Peyer's patch (tissue), 4 donors: ENCODE measurements around the gene RANBP1. TPM values are rescaled to one million over a fixed set of nuclear protein-coding genes. Genes with fewer than 3 reads are reported as not detected.

Experiments used
- DNase-seq, 3 donors: peaks; one replicate each; pipeline ENCODE4 v3.0.0-alpha.2; 2017 to 2019
- H3K27ac ChIP-seq, 4 donors: fragments of 200-600 bp; sonication (generic); one replicate each; pipeline ENCODE4 v1.5.1; 2016 to 2019
- H3K27me3 ChIP-seq, 2 donors: fragments of 200-600 bp; sonication (generic); one replicate each; pipeline ENCODE4 v1.5.1; 2019
- H3K36me3 ChIP-seq, 3 donors: fragments of 200-600 bp; sonication (generic); one replicate each; pipeline ENCODE4 v1.5.1; 2016 to 2019
- H3K4me1 ChIP-seq, 4 donors: fragments of 200-600 bp; sonication (generic); one replicate each; pipeline ENCODE4 v1.5.1; 2016 to 2019
- H3K4me3 ChIP-seq, 4 donors: fragments of 200-600 bp; sonication (generic); 1 replicate in 3 of 4; 2 replicates in 1 of 4; pipeline ENCODE4 v1.5.1; 2016 to 2019; ENCODE audit warnings: mild to moderate bottlenecking in 1 of 4
- H3K9me3 ChIP-seq, 4 donors: fragments of 200-600 bp; sonication (generic); one replicate each; pipeline ENCODE4 v1.5.1; 2016 to 2019; ENCODE audit warnings: mild to moderate bottlenecking in 1 of 4
- CTCF ChIP-seq, 6 experiments: fragments of 450-650 bp in 4 of 6; fragments of 200-600 bp in 2 of 6; sonication (generic) in 1 of 6; IDR thresholded peaks; one replicate each; pipeline ENCODE4 v1.5.1; 2017 to 2019; ENCODE audit warnings: antibody characterized with exemption in 6 of 6, mild to moderate bottlenecking in 3 of 6, moderate library complexity in 1 of 6
- POLR2A ChIP-seq, 2 donors: fragments of 450-650 bp; IDR thresholded peaks; one replicate each; pipeline ENCODE4 v1.5.1; 2017; ENCODE audit warnings: antibody characterized with exemption in 2 of 2, mild to moderate bottlenecking in 2 of 2, moderate library complexity in 2 of 2
- total RNA-seq, 4 donors: library from RNA; depleted of rRNA; stranded (reverse); fragments of >200 nt; gene quantifications; one replicate each; pipeline ENCODE4 v1.1.0, GENCODE V29; 2016

Gene RANBP1
- total RNA-seq, 4 donors from 2014 or later: 103 to 203 (median 163) TPM

GRCh38 chr22:20165421-20165820 is 49.5 kb downstream of the RANBP1 start:
- no peaks in the 10 kb centered on the region for H3K4me1 ChIP-seq
- H3K9me3 ChIP-seq: no peaks in the 10 kb centered on the region
- H3K4me3 ChIP-seq: no peak overlapping the region
- no peaks in the 10 kb centered on the region for H3K27me3 ChIP-seq
- H3K36me3 ChIP-seq: no peaks in the 10 kb centered on the region
- no peak overlapping the region for H3K27ac ChIP-seq
- TF ChIP-seq POLR2A (IDR thresholded peaks at IDR 0.05): no peak
- no peak for TF ChIP-seq CTCF (IDR thresholded peaks at IDR 0.05)
- DNase-seq: no peak

DNA sequence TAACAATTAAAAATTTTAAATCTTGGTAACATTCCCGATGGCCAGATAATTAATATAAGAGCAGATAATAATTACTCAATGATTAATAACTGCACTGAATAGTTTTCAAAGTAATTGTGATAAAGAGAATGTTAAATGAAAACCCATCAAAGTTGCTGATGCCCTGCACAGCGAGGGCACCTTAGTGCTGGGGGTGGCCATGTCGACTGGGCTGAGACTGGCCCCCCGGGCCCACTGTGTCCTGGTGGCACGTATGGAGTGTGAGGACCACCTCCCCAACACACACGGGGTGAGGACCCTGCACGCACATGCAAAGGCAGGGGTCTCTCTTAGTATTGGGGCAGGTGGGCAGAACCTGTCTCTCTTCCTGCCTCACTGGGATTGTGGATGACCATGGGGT is 50.0 kb downstream of the RANBP1 start:
- TF ChIP-seq POLR2A (IDR thresholded peaks at IDR 0.05): no peak
- TF ChIP-seq CTCF (IDR thresholded peaks at IDR 0.05): no peak
- H3K36me3 ChIP-seq: no peaks in the 10 kb centered on the region
- no peak overlapping the region for H3K27ac ChIP-seq

GRCh38 chr22:20166703-20167102 is 50.8 kb downstream of the RANBP1 start:
- no peak for DNase-seq
- H3K27ac ChIP-seq: no peak overlapping the region
- no peaks in the 10 kb centered on the region for H3K4me1 ChIP-seq
- H3K9me3 ChIP-seq: no peaks in the 10 kb centered on the region
- TF ChIP-seq POLR2A (IDR thresholded peaks at IDR 0.05) (no peak), CTCF (IDR thresholded peaks at IDR 0.05) (no peak)
- no peak overlapping the region for H3K4me3 ChIP-seq
- no peaks in the 10 kb centered on the region for H3K36me3 ChIP-seq
- H3K27me3 ChIP-seq: no peaks in the 10 kb centered on the region

More for the DNA sequence above, 50.0 kb downstream of the RANBP1 start:
- DNase-seq: no peak
- H3K4me3 ChIP-seq: no peak overlapping the region
- H3K4me1 ChIP-seq: no peaks in the 10 kb centered on the region
- H3K27me3 ChIP-seq: no peaks in the 10 kb centered on the region
- no peaks in the 10 kb centered on the region for H3K9me3 ChIP-seq

- H3K4me1 ChIP-seq: no peaks in the 10 kb centered on the region
- no peak overlapping the region for H3K27ac ChIP-seq
- no peaks in the 10 kb centered on the region for H3K27me3 ChIP-seq
- H3K4me3 ChIP-seq: no peak overlapping the region
- no peak for DNase-seq
- no peaks in the 10 kb centered on the region for H3K9me3 ChIP-seq
- no peaks in the 10 kb centered on the region for H3K36me3 ChIP-seq
- TF ChIP-seq CTCF (IDR thresholded peaks at IDR 0.05): no peak
Observed at GRCh38 chr22:20167643-20168322, 51.9 kb downstream of the RANBP1 start.

DNA sequence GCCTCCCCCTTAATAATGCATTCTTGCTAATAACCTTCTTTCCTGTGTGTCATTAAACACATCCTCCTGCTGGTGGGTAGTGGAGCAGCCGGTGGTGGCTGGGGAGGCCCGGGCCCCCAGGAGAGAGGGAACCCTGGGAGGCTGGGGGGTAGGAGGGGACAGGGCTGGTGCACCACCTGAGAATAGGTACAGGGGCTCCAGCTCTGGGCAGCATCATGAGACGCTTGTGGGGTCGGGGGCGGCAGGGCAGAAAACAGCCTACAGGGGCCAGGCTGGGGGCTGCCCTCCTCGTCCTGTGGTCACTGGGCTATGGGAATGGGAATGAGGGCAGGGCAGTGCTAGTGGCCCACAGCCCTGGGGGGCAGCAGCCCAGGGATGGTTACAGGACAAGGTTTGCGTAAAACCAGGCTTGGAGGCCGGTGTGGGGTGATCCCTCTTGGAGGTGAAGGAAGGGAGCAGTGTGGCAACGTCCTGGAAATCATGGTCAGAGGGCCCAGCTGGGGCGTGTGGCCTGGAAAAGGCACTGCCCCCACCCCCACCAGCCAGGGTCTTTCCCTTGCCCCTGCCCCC is 53.4 kb downstream of the RANBP1 start:
- no peak overlapping the region for H3K4me3 ChIP-seq
- no peak for TF ChIP-seq CTCF (IDR thresholded peaks at IDR 0.05)
- no peak for TF ChIP-seq POLR2A (IDR thresholded peaks at IDR 0.05)
- H3K9me3 ChIP-seq: no peaks in the 10 kb centered on the region
- H3K36me3 ChIP-seq: no peaks in the 10 kb centered on the region
- no peaks in the 10 kb centered on the region for H3K4me1 ChIP-seq
- no peak overlapping the region for H3K27ac ChIP-seq
- no peak for DNase-seq
- H3K27me3 ChIP-seq: no peaks in the 10 kb centered on the region
